Astrocyte (in vitro differentiated cells and primary cell): ENCODE results near the gene USP49.

Experiments used
- CTCF ChIP-seq: IDR thresholded peaks from 2 replicates; pipeline ENCODE4 v1.5.1; 2011; ENCODE audit warnings: low read depth, mild to moderate bottlenecking, inconsistent platforms, low read length, moderate library complexity; ENCODE audit not compliant: insufficient read depth
- EZH2 ChIP-seq: IDR thresholded peaks from 2 replicates; pipeline ENCODE4 v1.6.1; 2012; ENCODE audit warnings: mild to moderate bottlenecking, low read length, inconsistent platforms; ENCODE audit not compliant: insufficient read depth

DNA sequence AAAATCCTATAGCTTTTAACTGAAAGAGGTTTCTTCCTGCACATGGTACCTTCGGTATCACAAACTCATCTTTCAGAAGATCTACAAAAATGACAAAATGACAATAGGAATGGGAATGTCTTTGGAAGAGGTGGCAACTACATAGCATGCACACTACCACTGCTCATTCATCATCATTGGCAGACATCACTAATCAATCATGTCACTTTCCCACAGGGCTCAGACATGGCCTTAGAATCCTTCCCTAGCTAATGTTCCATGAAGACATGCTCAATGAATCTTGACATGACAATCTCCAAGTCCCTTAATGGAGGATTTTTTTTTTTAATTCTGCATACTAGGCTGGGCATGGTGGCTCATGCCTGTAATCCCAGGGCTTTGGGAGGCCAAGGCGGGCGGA is 144.8 kb downstream of the USP49 start:
- TF ChIP-seq EZH2: no peak
- no peak for TF ChIP-seq CTCF
